HG03108 (cell line): ENCODE results near the gene GPC6.

ENCODE experiments used
- ATAC-seq: cut with Tn5 transposase; IDR thresholded peaks from one replicate; pipeline ENCODE4 v1.9.1; 2021; ENCODE audit warnings: moderate library complexity; ENCODE audit not compliant: unreplicated experiment

Gene GPC6

DNA sequence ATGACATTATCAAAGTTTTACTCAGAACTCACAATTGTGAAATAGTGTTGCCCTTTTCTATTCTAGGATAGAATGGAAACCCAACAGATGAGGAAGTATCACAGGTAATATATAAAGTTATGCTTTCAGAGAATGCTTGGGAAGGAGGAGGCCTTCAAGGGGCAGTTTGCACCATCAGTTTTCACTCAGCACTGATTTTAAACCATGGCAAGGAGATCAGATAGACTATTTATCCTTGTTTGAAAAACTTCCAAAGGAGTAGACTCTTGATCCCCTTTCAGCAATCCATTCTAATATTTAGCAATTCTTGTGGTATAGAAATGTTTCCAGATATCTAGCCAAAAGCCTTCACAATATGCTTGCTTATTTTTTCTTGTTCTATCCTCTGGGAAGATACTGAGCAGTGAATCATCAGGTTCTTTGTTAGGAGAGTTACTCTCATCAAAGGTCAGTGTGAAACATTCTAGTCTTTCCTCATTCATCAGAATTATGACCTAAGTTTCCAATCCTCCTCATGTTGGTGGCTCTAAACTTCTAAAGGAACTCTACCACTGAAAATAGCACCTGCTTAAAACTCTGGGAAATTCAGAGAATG lies 3.8 kb downstream of the GPC6 start:
- ATAC-seq = no peak

DNA sequence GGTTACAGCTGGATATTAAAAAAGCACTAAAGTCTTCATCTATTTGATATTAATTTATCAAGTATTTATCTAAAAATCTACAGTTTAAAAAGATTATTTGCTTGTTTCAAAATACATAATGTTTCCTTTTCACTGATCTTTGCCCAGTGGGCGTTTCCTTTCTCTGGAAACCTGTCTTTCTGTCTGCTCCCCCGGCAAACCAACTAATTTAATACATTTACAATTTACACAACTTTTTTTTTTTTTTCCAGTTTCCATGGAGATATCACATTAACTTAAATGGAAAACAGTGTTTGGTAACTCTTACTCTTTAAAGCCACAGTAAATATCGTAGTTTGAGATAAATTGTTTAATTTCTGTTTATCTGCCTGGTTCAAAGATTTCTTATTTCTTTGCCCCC lies 5.3 kb downstream of the GPC6 start:
- ATAC-seq = no peak

DNA sequence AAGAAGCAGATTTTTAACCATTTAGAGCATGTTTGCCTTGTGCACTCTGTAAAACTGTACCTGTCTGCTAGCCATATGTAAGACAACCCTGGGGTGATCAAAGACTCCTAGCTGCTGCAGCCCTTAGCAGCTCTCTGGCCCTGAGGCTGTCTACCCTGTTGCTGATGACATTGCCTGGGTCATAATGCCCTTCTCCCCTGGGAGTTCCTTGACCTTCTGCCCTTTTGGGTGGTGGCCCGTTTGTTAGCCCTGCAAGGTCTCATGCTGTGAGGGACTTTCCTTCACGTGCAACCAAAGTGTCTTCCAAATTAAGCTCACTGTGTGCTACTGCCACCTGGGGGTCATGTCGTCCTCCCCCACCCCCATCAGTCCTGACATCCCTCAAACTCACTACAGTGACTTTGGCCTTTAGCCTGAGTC lies 7.4 kb downstream of the GPC6 start:
- ATAC-seq = no peak

DNA sequence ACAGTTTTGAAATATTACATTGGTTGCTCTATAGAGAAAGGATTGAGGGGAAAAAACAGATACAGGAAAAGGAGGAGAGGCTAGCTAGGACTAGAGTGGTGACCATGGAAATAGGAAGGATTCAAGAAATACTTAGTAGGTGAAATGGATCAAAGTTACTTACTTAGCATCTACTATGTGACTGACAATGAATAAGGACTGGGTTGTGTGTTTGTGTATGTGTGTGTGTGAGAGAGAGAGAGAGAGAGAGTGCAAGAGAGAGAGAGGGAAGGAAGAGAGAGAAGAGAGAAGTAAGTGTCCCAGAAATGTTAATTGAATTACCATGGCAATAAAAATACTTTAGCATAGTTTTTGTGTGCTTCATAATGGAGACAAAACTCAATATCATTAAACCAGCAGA lies 7.9 kb downstream of the GPC6 start:
- no peak for ATAC-seq

DNA sequence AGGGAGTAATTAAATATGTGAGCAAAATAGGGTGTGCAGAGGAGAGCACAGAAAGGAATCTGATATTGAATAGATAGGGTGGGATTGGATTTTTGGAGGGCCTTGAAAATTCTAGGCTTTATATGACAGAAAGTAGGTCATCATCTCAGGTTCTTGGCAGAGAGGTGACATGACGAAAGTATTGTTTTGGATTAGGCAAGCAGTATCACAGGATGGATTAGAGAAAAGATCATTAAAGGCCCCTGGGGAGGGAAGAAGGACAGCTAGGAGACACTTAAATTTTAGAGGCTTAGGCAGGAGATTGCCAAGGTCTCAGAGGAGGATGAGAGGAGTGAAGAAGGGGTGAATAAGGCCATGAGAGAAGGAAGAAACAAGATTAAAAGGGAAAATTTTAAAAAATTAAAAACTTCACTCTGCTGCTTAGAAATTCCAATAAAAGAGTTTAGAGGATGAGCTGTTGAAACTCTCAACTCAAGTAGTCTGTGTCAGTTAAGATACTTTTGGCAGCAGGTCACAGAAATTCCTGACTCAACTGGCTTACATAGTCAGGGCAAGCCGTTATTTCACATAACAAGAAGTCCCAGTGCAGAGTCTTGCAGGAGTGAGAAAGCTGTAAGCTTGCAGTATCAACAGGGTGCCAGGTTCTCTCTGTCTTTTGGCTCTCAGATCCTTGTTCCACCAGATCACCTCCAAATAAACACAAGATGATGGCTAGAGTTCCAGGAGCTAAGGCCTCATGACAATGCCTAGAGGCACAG lies 8.8 kb downstream of the GPC6 start:
- ATAC-seq = no peak

GRCh38 chr13:93238711-93239110 lies 12.1 kb downstream of the GPC6 start:
- no peak for ATAC-seq

DNA sequence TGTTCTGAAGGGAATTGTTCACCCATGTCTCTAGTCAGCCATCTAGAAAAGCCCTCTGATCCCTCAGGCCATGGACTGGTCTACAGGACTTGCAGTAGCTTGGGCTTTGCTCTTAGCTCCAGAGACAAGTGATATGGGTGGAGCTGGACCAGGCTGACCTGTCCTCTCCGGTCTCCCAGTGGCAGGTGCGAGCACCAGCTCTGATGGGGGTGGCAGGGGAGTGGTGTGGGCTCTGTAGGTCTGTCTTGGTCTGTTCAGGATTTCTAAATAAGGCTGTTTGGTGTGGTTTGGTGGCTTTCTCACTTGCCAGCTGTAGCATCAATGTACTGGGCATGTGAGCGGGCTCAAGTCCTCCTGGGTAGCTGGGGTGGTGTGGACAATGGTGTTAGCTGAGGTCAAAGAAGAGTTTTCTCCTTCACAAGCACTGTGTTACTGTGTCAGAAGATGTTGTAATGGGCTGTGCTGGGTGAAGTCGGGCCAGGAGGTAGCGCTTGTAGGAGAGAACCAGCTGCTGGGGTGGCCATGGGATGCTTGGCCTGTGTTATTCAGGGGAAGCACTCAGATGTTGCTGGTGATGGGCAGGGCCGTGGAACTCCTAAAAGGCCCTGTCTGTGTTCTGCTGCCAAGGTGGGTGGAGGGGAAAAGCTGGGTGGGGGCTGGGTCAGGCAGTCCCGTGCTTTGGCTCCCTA lies 16.9 kb downstream of the GPC6 start:
- no peak for ATAC-seq

DNA sequence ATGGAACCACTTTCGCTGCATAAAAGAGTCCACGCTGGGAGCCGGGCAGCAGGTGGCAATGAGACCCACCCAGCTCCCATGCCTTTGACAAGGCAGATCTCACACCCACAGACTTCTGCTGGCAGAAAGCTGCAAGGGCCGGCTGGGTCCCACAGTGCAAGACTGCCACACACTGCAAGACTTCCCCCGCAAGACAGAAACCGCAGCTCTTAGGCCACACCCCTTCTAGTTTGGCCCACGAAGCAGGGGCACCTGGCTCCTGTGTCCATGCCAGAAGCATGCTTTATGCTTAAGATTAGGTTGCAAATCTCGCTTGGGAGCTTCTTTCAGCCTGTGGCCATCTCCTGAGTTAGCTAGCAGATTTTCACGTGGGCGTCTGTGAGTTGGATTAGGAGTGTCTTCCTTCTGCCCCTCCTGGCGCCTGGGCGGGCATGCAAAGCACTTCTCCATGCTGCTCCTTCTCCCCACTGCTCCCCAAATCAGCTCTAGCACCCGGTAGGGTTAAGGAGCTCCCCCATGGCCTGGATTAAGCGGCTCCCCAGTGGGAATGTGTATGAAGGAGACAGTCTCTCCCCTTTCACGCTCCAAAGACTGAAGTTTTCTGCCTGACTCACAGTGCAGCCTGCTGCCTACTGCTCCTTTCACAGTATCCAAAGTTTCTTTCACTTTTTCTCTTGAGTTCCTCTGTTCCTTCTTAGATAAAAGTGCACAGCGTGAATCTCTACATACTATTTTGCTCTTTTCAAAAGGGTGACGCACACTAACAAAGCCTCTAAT lies 17.7 kb downstream of the GPC6 start:
- peak; percentile 52 for ATAC-seq

DNA sequence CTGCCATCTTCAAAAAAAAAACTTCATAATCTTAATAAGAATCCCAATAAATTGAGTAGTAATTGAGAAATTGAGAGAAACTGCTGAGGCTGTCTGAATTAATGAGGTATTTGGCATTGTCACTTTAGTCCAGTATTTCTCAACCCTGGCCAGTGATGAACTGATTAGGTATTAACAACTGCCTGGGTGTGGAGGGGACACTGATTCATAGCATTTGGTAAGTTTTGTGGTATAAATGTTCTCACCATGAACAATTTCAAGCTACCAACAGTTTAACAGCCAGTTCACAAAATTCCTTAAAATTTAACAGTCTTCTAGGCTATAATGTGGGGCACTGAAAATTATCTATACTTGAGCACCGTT lies 18.3 kb downstream of the GPC6 start:
- ATAC-seq = no peak

- ATAC-seq = no peak
Measured at GRCh38 chr13:93246069-93246468, 19.5 kb downstream of the GPC6 start.

- ATAC-seq = no peak
Measured at GRCh38 chr13:93248627-93249047, 22.0 kb downstream of the GPC6 start.

- no peak for ATAC-seq
Measured at GRCh38 chr13:93249364-93250306, 23.0 kb downstream of the GPC6 start.

GRCh38 chr13:93254775-93255174 lies 28.2 kb downstream of the GPC6 start:
- ATAC-seq = no peak

- no peak for ATAC-seq
Measured at GRCh38 chr13:93256998-93257397, 30.4 kb downstream of the GPC6 start.

DNA sequence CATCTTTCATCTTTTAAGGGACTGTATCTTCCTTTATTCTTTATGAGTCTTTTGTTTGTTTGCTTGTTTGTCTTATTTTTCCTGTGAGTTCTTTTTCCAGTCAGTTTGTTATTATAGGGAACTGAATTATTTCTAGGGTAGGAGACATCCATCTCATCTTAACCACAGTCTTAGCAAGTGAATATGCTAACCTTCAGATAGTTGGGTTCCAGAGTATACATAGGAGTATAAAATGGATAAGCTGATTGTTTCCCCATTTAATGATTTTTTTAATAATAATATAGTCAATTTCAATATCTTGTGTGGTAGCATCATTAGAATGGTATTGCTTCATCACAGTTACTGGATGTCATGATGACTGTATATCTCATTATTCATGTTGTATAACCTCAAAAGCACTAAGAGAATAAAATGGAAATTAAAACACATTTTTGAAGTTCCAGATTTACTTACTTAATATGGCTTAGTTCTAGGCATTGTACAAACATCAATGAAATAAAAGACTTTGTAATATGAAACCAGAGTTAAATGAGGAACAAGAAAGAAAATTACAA lies 33.0 kb downstream of the GPC6 start:
- ATAC-seq = no peak

GRCh38 chr13:93260591-93260990 lies 34.0 kb downstream of the GPC6 start:
- no peak for ATAC-seq

- ATAC-seq = no peak
Measured at GRCh38 chr13:93262729-93263345, 36.2 kb downstream of the GPC6 start.

DNA sequence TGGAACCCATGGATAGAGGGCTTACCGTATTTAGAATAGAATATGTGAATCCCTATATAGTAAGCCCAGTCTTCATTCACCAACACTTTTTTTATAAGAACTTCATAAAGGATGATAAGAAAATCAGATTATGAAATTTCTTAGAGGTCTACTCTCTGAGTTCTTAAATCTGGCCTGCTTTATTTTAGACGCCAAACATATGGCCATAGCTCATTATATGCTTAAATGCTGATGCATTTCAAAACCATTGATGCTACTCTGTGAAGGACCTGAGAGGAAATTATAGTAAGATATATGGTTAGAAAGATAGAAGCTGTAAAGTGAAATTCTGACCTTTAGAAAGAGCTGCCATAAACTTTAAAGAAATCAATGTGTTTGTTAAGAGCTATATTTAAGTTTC lies 38.3 kb downstream of the GPC6 start:
- no peak for ATAC-seq

GRCh38 chr13:93265800-93266199 lies 39.2 kb downstream of the GPC6 start:
- ATAC-seq = no peak

GRCh38 chr13:93266681-93267080 lies 40.1 kb downstream of the GPC6 start:
- no peak for ATAC-seq
